ENCODE results near the gene LAMC3.
A peak's percentile ranks its signal among the peaks of the same experiment; 100 is the strongest.

LAMC3 gene

DNA sequence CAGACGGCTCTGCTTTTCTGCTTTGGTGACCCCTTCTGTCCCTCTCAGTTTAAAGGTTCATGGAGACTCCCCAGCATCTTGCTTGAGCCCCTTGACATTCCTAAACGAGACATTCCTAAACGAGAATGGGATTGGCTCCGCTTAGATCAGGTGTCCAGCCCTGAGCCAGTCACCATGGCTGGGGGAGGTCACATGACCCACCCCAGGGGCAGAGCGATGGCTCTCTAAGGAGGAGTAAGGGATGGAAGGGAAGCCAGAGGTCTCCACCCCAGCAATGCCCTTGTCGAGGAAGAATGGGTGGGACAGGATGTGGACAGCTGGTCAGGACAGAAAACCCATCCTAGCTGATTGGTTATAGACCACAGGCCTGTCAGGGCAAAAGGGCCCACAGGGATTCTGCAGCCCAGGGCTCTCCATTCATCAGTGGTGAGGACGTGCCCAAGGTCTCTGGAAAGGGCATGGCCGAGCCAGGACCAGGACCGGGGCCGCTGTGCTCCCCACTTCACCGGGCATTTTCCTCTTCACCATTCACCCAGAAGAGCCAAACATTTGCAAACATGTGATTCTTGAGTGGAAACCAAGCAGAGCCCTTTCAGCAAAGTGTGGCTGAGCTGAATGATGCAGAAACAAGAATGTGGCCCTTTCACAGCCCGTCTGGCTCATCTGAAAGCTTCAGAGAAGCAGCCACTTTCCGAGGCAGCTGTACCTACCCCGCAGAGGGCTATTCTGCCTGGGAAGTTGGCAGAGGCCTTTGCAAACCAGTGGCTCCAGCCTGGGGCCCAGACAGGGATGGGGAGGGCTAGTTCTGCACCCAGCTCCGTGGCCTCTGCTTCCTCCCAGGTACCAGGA is 67.6 kb downstream of the LAMC3 start:
- no peak for DNase-seq (ENCODE audit: low read depth)

GRCh38 chr9:131078427-131079366 is 69.7 kb downstream of the LAMC3 start:
- no peak for DNase-seq (ENCODE audit: low read depth)

- no peak for DNase-seq (ENCODE audit: low read depth)
Measured at GRCh38 chr9:131080589-131080988, 71.6 kb downstream of the LAMC3 start.

DNA sequence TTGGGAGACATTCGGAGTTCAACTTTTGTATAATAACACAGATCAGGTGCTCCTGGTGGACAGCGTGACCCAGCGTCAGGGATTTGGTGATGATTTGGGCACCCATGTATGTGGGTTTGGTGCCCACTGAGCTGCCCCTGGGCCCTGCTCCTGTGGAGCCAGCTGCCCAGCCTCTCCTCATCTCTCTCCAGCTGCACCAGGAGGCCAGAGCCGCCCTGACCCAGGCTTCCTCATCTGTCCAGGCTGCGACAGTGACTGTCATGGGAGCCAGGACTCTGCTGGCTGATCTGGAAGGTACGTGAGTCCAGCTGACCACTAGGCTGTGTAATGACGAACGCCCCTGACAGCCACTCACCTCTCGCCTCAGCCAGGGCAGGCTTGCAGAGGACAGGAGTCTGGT is 72.9 kb downstream of the LAMC3 start:
- no peak for DNase-seq (ENCODE audit: low read depth)

- no peak for DNase-seq (ENCODE audit: low read depth)
Measured at GRCh38 chr9:131082774-131083512, 74.0 kb downstream of the LAMC3 start.

GRCh38 chr9:131084661-131085369 is 75.8 kb downstream of the LAMC3 start:
- DNase-seq (ENCODE audit: low read depth): no peak

- no peak for DNase-seq (ENCODE audit: low read depth)
Measured at GRCh38 chr9:131085370-131086122, 76.6 kb downstream of the LAMC3 start.

DNA sequence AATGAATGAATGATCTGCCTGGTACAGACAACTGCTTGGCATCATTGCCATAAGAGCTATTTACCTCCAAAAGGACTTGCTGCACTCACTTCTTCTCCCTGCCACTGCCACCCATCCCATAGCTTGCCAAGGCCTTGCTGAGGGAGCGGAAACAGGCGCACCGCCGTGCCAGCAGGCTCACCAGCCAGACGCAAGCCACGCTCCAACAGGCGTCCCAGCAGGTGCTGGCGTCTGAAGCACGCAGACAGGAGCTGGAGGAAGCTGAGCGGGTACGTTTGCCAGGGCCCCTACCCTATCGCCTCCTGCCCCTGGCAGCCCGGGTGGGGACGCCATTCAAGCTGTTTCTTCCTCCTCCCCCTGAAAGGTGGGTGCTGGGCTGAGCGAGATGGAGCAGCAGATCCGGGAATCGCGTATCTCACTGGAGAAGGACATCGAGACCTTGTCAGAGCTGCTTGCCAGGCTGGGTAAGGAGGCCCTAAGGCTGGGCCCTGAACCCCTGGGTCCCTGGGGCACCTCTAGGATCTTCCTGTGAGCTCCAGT is 78.5 kb downstream of the LAMC3 start:
- no peak for DNase-seq (ENCODE audit: low read depth)

DNA sequence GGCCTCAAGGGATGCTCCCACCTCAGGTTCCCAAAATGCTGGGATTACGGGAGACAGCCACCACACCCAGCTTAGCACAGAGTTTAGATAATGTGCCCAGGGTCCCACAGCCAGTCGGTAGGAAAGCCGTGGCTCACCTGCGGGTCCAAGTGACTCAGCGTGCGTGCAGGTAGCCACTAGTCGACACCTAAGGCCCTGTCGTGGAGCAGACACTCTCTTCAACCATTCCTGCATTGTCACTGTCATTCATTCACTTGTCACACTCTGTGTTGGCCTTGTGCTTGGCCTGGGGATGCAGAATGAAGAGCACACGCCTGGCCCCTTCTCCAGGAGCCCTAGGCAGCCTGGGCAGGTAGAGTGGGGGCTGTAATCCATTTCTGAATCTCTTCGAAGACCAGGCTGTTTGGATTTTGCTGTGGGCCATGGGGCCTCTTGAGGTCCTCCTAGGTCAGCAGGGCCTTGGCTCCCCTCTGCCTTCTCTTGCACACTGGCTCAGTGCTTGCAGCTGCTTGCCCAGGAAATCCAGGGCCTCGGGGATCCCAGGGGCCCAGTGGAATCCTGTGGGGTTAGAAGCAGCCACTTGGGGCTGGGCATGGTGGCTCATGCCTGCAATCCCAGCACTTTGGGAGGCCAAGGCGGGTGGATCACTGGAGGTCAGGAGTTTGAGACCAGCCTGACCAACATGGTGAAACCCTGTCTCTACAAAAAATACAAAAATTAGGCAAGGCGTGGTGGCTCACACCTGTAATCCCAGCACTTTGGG is 81.2 kb downstream of the LAMC3 start:
- no peak for DNase-seq (ENCODE audit: low read depth)

DNA sequence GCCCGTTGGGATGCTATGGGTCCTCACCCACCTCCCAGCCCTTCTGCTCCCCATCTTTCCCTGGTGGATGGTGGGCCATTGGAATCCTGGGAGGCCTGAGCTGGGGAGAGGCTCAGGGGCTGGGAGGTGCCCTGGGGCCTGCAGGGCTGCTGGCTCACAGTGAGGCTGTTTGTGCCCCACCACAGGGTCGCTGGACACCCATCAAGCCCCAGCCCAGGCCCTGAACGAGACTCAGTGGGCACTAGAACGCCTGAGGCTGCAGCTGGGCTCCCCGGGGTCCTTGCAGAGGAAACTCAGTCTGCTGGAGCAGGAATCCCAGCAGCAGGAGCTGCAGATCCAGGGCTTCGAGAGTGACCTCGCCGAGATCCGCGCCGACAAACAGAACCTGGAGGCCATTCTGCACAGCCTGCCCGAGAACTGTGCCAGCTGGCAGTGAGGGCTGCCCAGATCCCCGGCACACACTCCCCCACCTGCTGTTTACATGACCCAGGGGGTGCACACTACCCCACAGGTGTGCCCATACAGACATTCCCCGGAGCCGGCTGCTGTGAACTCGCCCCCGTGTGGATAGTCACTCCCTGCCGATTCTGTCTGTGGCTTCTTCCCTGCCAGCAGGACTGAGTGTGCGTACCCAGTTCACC is 82.5 kb downstream of the LAMC3 start:
- no peak for DNase-seq (ENCODE audit: low read depth)

- no peak for DNase-seq (ENCODE audit: low read depth)
Measured at GRCh38 chr9:131092030-131092429, 83.1 kb downstream of the LAMC3 start.

- no peak for DNase-seq (ENCODE audit: low read depth)
Measured at GRCh38 chr9:131092548-131093440, 83.8 kb downstream of the LAMC3 start.

- no peak for DNase-seq (ENCODE audit: low read depth)
Measured at GRCh38 chr9:131094015-131094414, 85.0 kb downstream of the LAMC3 start.

DNA sequence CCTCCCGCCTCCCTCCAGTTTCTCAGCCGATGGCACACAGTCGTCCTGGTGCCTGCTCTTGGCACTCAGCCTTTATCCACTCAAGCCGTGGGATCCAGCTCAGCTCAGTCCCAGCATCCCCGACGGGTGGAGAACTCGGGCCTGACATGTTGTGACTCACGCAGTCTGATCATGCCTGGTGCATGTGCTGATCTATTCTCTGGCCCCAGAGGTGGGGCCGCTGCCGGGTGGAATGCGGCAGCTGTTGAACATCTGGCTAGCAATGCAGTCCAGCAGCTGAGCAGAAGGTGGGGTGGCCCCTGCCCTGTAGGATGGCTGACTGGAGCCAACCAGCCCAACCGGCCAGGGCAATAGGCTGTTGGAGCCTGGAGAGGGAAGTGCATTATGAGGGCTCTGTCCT is 85.6 kb downstream of the LAMC3 start:
- no peak for DNase-seq (ENCODE audit: low read depth)

DNA sequence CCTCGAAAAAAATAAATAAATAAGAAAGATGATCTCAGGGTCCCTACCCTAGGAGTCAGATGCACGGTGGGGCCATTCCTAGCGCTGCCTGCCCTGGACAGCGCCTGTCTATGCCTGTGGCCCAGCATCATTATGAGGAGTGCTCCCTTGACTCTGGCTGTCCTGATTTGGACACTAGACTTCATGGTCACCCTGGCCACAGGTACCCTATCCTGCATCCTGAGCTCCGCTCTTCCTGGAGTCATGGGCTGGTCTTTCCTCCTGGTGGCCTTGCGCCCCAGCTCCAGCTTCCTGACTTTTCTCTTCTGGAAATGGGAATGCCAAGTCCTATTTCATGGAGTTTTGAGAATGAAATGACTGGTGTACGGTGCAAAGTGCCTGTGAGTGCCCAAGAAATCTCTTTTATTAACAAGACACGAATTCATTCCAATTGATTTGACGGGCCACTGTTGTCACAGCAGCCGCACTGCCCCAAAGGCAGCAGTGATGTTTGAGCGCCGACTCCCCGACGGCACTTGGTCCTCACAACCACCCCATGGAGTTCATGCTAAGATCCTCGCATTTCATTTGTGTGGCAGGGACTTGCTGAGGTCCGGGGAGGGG is 86.8 kb downstream of the LAMC3 start:
- no peak for DNase-seq (ENCODE audit: low read depth)

DNA sequence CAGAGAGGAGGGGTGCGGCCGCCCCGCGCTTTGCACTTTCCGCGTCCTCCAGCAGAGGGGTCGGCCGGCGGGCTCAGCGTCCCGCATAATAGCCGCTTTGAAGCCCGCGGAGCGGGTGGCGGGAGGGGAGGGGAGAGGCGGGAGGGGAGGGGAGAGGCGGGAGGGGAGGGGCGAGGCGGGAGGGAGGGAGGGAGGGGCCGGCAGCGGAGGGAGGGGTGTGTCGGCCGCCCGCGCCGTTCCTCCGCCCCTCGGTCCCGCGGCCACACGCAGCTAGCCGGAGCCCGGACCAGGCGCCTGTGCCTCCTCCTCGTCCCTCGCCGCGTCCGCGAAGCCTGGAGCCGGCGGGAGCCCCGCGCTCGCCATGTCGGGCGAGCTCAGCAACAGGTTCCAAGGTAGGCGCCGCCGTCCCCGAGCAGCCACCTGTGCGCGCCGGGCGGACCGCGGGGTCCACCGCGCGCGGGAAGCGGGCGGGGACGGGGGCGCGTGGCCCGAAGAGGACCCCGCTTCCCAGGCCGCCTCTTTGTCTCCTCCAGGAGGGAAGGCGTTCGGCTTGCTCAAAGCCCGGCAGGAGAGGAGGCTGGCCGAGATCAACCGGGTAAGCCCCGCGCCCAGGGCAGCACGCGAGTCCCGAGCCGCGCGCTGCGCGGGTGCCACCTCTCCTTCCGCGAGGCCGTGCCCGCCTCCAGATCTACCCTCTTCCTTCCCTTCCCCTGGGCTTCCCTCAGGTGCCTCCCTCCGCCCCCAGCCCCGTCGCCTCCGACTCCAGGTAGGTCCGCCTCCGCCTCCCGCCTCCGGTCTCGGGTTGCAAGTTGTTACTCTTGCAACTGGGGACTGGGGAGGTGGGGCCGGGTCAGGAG is 87.5 kb downstream of the LAMC3 start, which contains the start of gene AIF1L:
TSS of gene AIF1L (plus strand) at position 263 of the 857 bp plus-strand sequence. CDS start at position 362, 99 bp downstream.
- peak; percentile 29 for DNase-seq (ENCODE audit: low read depth)
